SIG-M5 treated with dmso at 0.1 percent for 504 hours (cell line): ENCODE measurements around the gene MANSC1.
"Not testable (repeated sequence)": the region's sequence is repeated elsewhere in the genome, so short reads cannot be mapped to it uniquely, and the experiment has no call there.

Experiments
- DNase-seq: peaks from one replicate; lab custom pipeline; 2025; ENCODE audit not compliant: unreplicated experiment; lab: John Stamatoyannopoulos, UW

The MANSC1 gene

DNA sequence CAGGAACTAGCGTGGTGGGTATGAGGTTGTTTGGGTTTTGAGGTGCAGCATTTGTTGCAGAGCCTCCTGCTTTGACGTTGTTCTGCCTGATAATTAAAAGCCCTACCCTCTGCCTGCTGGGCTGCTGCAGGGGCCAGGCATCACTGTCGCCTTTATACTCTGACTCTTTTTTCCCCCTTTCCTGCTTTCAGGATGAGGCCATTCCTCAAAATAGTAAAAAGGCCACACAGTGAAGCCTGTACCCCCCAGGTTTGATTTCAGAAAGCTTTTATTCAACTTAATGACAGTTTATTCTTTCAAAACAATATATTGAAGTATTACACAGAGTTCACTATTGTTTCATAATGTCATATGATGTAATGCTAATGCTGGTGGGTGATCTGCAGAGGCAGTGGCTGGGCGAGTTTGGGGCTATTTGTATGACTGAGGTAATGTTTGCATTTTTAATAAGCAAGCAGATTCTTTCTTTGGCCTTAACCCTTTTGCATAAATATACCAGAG lies 15.9 kb upstream of the MANSC1 start:
- peak; percentile 31 for DNase-seq

DNA sequence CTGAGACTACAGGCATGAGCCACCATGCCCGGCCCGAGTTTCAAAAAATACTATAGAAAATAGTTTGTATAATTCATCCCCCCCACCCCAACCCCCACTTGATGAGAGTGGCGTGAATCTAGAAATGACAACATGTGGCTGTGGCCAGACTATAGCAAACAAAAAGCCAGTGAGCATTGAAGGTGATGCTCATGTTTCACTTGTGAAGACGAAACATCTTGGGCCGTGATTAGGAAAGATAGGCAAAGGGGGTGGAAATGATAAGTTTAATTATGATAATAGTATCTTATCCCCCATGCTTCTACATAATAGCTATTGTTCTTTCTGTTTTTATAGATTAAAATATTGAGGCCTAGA lies 15.4 kb upstream of the MANSC1 start:
- DNase-seq = no peak

DNA sequence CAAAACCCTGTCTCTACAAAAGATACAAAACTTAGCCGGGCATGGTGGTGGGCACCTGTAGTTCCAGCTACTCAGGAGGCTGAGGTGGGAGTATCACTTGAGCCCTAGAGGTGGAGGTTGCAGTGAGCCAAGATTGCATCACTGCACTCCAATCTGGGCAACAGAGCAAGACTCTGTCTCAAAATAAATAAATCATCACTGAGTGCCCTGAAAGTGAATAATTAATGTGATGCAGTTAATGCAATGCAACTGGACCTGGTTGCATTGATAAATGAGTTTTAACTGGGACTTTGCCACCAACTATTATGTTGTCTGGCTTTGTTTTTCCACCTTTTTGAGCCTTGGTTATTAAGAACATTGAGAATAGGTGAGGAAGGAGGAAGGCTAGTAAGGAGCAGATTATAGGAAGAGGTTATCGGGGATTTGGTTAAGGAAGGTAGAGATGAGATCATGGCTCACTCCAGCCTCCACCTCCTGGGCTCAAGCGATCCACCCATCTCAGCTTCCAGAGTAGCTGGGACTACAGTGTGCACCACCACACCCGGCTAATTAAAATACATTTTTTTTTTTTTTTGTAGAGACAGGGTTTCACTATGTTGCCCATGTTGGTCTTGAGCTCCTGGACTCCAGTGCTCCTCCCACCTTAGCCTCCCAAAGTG lies 14.9 kb upstream of the MANSC1 start:
- DNase-seq = no peak

DNA sequence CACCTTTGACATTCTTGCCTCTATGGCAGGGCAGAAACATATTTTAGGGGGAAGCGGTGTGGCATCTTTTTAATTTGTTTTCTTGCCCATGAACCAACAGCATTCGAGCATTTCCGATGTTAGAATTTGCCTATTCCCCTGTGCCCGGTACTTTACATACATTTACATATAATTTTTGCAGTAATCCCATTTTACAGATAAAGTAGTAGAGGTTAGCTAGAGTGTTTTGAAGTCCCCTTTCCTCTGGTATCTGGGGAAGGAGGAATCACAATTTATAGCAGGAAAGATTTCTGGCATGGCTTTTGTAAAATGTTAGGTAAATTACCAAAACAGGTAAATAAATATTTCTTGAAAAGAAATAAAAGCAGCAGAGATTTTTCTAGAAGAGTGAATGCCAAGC lies 8.5 kb upstream of the MANSC1 start:
- DNase-seq = no peak

DNA sequence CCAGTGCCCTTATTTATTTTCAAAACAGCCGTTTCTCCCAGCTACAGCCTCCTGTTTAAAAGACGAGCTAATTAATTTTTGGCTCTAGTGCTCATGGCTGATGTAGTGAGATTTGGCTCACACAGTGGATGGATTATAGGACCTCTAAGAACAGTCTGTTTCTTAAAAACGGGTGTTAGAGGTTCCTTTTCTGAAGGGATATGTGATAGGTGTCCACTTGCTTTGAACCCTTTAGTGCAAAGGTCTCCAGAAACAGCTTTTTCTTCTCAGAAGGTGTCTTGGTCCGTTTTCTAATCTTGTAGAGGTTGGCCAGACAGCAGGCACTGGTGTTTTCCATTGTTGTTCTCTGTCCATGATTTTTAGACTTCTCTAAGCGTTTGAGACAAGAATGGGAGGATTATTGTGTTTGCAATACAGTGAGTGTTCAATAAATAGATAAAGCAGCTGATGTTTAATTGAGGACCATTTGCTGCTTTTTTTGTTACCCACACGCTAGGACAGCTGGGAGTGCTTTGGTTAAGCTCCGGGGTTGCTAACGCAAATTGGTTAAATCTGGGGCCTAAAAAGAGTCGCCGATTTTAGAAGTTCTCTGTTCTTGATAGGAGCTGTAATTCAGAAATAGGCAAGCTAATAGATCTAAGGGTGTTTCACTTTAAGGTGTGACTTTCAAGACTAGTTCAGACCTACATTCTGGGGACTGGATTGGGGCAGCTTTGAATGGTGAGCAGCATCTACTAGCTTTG lies 7.8 kb upstream of the MANSC1 start:
- DNase-seq = no peak

DNA sequence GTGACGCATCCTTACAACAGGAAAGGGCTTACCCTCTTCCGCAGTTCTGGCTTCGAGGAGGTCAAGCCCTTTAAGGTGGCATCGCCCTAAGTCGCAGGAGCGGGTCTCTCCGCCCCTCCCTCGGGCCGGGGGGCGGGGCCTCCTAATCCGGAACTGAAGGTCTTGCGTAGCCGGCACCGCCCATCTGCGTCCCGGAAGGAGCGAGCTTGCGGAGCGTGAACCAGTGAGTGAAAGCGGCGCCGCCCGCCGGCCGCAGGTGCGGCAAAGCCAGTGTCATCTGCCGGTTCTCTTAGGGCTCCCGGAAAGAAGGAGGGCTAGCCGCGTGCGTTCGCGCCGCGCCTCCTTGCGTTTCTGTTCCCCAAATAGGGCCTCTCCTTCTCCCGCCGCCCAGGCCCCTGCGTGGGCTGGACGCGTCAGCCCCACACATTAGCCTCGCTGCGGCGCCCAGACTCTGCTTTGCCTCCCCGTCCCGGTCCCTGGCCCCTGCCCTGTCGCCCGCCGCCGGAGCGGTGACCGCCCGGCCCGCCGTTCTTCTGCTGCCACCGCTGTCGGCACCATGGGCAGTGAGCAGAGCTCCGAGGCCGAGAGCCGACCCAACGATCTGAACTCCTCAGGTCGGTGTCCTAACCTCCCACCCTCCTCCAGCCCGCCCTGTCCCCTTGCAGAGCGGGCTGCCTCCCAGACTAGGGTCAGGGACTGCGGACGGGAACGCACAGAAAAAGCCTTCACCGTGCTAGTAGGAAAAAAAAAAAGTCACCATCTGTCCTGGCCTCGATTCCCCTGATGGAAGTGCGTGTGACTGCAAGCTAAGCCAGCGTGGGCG lies 7.1 kb upstream of the MANSC1 start, which contains the start of gene BORCS5:
Gene BORCS5, plus strand, starts transcription at position 183 of the 823 bp plus-strand sequence. Its CDS starts 374 bp downstream, at position 557.
- DNase-seq = peak; percentile 95

DNA sequence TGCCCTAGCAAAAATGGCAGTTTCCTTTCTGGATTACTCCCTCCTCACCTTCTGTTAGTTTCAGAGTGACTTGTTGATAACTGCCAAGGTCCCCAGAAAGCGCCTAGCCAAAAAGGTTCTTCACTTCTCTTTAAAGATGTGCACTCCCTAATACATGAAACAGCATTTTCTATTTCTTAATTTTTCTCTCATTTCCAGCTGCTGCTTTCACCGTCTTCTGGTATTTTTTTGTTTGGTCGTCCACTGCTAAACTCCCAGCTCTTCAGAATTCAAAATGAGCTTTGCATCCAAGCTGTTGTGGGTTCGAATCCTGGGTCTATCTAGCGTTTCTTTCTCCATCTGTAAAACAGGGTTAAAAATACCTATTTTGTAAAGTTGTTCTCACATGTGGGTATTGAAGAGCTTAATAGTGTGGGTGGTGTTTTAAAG lies 6.4 kb upstream of the MANSC1 start:
- no peak for DNase-seq

DNA sequence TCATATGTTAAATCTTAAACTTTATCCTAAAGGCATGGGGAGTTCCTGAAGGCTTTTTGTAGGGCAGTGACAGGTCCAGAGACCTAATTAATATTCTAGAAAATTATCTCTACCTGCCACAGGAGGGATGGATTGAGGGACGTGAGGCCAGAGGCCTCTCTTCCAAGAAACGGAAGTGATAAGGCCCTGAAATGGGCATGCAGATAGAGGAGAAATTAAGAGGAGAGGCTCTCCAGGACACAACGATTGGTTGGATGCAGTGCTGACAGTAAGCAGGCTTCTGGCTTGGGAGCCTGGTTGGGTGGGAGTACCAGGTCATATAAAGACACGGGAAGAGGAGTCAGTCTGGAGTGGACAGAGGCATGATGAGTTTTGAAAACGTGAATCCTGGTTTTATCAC lies 3.8 kb upstream of the MANSC1 start:
- no peak for DNase-seq

DNA sequence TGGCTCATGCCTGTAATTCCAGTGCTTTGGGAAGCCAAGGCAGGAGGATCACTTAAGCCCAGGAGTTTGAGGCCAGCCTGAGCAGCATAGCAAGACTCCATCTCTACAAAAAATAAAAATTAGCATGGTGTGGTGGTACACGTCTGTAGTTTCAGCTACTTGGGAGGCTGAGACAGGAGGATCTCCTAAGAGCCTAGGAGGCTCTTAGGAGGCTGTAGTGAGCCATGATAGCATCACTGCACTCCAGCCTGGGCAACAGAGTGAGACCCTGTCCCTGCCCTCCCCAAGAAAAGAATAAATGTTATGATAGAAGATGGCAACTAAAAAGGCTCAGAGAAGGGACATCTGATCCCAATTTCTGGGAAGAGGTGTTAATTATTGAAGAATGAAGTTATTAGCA lies 3.2 kb upstream of the MANSC1 start:
- no peak for DNase-seq

DNA sequence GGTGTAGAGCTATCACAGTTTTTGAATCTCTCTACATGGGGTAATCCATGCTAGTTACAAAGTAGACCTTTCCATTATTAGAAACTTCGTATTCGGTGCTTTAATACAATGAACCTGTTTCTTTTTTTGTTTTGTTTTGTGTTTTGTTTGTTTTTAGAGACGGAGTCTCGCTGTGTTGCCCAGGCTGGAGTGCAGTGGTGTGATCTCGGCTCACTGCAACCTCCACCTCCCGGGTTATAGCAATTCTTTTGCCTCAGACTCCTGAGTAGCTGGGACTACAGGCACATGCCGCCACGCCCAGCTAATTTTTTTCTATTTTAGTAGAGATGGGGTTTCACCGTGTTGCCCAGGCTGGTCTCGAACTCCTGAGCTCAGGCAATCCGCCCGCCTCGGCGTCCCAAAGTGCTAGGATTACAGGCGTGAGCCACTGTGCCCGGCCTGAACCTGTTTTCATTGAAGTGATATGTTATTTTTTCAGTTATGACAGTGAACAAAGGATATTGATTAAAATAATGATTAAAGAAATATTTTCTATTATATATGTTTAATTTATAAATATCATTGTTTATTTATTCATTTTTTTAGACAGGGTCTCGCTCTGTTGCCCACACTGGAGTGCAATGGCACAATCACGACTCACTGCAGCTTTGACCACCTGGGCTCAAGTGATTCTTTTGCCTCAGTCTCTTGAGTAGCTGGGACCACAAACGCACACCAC lies 1.6 kb upstream of the MANSC1 start:
- DNase-seq = not testable (repeated sequence)

DNA sequence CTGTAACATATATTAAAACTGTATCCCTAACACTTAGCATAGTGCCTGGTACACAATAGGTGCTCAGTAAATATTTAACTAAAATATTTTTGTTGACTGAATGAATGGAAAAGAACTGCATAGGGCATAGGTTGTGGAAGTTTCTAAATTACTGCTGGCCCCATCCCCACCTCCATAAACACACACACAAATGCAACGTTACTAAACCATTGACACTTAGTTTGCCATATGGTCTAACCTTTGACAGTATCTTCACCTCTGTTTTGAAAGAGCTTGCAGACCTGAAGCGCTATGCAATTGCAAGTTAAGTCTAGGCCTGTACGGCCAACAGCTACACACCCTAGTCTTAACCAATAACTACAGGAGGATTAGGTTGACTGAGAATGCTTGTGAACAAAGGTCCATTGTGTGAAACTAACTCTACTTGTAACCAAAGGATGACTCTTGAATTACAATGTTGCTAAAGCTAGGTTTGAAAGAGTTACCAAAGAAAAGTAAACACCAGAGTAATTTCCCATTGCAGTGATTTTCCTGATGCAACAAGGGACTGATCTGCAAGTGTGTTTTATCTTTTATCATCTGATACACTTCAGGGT lies 924 bp upstream of the MANSC1 start:
- no peak for DNase-seq

DNA sequence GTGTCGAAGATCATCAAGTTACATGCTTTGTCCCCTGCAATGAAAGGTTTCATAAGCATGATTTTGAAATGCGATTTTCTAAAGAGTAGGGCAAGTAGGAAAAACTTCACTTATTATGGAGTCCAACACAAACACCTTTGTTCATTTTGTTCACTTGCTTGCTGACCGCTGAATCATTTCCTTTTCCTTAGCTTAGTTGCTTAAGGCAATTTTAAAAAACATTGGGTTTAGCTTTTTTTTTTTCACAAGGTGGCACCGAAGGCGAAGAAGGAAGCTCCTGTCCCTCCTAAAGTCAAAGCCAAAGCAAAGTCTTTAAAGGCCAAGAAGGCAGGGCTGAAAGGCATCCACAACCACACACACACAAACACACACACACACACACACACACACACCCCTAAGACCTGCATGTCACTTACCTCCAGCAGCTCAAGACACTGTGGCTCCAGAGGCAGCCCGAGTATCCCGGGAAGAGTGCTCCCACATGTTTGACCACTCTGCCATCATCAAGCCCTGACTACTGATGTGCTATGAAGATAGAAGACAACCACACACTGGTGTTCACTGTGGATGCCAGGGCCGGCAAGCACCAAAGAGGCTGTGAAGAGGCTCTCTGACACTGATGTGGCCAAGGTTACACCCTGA lies 11.4 kb downstream of the MANSC1 start:
- DNase-seq = no peak

DNA sequence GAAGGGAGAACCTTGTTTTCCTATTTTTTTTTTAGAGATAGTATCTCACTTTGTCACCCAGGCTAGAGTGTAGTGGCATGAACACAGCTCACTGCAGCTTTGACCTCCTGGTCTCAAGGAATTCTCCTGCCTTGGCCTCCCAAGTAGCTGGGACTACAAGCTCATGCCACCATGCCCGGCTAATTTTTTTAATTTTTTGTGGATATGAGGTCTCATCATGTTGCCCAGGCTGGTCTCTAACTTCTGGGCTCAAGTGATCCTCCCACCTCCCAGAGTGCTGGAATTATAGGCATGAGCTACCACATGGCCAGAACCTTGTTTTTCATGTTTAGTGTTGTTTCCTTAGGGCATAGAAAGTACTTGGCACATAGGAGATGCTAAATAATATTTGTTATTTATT lies 13.5 kb downstream of the MANSC1 start:
- no peak for DNase-seq

DNA sequence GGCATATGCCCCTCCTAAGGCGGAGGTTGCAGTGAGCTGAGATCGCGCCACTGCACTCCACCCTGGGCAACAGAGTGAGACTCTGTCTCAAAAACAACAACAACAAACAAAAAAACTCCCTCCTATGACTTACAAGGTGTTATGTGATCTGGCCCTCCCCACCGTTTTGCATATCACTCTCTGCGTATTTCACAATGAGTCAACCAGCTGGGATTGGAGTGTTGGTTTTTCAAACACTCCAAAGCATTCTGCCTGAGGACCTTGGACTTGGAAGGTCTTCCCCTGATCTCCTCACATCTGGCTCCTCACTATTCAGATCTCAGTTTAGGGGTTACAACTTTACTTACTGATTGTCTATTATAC lies 14.0 kb downstream of the MANSC1 start:
- no peak for DNase-seq

DNA sequence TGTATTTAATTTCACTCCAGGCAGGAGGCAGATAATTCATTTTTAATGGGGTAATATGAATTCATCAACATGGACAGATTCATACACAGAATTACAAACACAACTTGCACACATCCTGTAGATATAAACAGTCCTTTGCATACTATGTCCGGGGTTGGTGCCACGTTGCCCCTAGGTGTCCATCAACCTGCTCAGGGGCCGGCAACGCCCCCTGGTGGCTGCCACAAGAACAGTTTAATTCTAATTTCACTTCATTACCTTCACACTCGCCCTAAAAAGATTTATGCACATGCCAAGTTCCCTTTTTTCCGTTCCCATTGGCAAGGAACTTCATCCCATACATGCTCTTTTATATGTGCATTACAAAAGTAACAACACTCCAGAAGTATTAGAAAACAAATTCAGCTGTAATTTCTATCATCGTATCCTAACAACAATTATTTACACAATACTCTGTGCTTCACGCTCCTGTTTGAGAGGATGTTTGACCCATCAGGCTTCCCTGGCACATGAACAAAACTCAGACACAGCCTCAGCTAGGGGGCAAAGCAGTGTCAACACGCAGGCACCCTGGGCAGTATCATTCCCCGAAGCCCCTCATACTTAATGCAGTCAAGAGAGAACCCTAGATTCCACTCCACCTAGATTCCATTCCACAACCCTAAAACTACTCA lies 15.5 kb downstream of the MANSC1 start:
- DNase-seq = peak; percentile 46

DNA sequence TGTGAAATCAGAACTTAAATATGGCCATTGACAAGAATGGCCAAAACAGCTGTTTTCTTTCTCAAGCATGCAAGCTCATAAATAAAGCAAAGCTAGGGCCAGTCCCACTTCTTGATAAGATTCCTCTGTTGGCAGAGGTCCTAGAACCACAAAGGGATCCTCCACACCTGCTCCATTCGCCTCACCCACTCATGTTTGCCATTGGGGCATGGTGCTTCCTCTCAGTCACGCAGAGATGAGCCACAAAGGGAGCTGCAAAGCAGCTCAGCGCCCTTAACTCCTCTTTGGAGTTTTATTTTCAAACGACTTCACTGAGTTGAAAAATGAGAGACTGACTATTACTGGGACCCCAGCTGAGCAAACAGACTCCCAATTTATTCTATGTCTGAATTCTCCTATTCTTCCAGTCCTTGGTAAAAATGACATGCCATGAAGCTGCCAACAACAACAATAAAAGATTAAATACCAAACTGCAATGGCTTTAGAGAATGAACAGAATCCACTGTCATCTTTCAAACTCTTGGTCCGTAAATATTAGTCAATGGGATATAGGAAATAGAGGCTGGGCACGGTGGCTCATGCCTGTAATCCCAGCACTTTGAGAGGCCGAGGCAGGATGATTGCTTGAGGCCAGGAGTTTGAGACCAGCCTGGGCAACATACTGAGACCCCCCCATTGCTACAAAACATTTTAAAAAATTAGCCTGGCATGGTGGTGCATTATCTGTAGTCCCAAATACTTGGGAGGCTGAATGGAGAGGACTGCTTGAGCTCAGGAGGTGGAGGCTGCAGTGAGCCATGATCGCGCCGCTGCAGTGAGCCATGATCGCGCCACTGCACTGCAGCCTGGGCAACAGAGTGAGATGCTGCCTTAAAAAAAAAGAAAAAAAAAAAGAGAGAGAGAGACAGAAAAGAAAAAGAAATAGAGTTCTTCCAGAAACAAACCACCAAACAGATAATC lies 16.4 kb downstream of the MANSC1 start:
- DNase-seq = no peak

DNA sequence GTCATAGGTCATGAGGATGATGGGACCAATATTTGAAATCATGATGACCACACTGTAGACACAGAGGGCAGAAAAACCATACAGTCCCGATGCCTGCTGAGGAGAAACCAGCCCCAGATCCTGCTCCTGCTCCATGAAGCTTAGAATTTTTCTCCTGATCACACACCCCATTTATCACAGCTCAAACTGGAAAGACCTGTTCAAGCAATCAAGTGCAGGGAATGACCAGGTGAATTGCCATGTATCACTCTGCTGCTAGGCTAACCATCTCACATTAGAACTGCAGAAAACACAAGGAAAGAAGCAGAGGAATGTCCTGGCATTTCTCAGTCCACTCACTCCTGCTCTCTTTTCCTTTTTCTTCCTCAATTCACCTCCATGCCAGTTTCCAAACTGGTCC lies 18.1 kb downstream of the MANSC1 start:
- no peak for DNase-seq

DNA sequence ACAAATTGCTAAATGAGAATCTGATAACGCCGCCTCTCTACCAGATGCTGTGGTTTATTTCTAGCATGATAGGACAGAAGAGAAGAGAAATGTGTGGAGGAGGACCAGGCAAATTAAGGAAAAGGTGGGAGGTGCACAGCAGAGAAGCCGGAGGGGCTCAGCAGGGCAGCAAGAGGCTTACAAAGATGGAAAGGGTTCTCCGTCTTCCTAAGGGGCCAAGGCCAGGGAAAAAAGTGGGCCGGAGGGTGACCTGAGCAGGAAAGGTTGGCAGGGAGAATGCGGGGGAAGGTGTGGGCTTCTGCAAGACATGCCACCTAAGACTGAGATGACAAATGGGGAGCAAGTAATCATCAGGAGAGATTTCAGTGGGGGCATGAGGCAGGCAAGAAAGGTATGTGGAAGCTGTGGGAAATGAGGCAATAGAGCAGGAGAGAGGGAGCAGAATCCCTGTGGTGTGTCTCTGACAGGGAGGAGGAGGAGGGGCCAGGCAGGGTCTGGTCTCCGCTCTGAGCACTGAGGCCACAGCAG lies 18.7 kb downstream of the MANSC1 start:
- DNase-seq = no peak
